Lower leg skin (tissue), 4 donors: Measurements from ENCODE around the gene NAV2. TPM values are rescaled to one million over a fixed set of nuclear protein-coding genes. Genes with fewer than 3 reads are reported as not detected.

ENCODE experiments used
- DNase-seq, 2 donors: peaks; one replicate each; pipeline ENCODE4 v3.0.0-alpha.2; 2019; ENCODE audit warnings: low spot score in 2 of 2
- H3K4me3 ChIP-seq: fragments of 200-600 bp; sonication (generic); 2 replicates; pipeline ENCODE4 v1.5.1; 2017; ENCODE audit warnings: mild to moderate bottlenecking, low read depth; ENCODE audit not compliant: poor library complexity, severe bottlenecking
- CTCF ChIP-seq, 3 donors: fragments of 450-650 bp; IDR thresholded peaks; one replicate each; pipeline ENCODE4 v1.5.1; 2016; ENCODE audit warnings: antibody characterized with exemption in 3 of 3, mild to moderate bottlenecking in 3 of 3, moderate library complexity in 2 of 3
- POLR2A ChIP-seq, 2 donors: fragments of 450-650 bp; IDR thresholded peaks; one replicate each; pipeline ENCODE4 v1.6.1; 2016 to 2017; ENCODE audit warnings: antibody characterized with exemption in 2 of 2, mild to moderate bottlenecking in 1 of 2, moderate library complexity in 1 of 2
- WGBS, 2 donors: methylation state at CpG; one replicate each; pipeline ENCODE4 v1.1.5; 2018; 5-methylcytosine and 5-hydroxymethylcytosine counted together
- intact Hi-C: fragments of 100-400 bp; cut with DNase I; formaldehyde crosslinking; loops from one replicate; pipeline ENCODE4 v1.15.0; 2023; ENCODE audit warnings: low total_unique reads
- total RNA-seq, 4 donors: library from RNA; depleted of rRNA; stranded (reverse); fragments of >200 nt; gene quantifications; one replicate each; pipeline ENCODE4 v1.1.0, GENCODE V29; 2016

Gene NAV2
- total RNA-seq, 4 donors from 2014 or later: 5.8 to 30.7 (median 21.0) TPM

DNA sequence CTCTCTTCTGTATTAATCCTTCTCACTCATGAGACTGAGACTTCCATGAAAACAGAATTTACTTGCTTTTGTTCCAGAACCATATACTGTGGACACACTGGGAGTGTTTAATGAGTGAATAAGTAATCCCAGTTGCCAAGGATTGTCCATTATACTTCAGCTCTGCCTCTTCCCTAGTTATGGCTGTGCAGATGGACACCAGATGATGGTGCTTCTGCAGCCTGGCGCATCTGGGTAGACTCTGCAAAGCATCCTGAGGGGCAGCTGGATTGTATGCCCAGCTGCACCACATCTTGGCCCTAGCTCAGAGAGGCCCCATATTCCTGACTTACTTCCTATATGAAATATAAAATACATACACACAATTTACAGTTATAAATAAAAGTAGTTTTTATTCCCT is 404.2 kb downstream of the NAV2 start:
- TF ChIP-seq CTCF (IDR thresholded peaks at IDR 0.05) (no peak), POLR2A (IDR thresholded peaks at IDR 0.05) (no peak)
- 10 to 52% methylated on average over 1 of the region's 1 CpG for WGBS, 2 donors
- no peak for DNase-seq
- intact Hi-C loops: no loop called here
- no peak overlapping the region for H3K4me3 ChIP-seq

DNA sequence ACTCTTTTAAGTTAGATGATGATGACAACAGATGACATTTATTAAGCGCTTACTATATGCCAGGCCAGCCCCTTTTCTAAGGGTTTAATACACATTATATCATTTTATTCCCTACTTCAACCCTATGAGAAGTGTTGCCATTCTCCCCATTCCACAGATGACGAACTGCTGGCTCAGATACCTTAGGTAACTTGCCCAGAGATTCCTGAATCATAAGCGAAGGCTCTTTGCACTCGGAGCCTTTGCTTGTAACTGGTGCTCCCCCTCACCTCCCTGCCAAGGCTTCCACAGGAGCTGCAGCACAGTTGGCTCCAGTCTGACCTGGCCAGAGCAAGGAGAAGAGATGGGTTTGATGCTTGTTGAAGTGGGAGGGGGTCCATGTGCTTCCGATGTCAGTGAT is 404.7 kb downstream of the NAV2 start:
- 88 to 89% methylated on average over 5 of the region's 5 CpGs for WGBS, 2 donors
- intact Hi-C loops: no loop called here
- DNase-seq: no peak

GRCh38 chr11:20118209-20118608 is 405.6 kb downstream of the NAV2 start:
- TF ChIP-seq POLR2A (IDR thresholded peaks at IDR 0.05) (no peak), CTCF (IDR thresholded peaks at IDR 0.05) (no peak)
- intact Hi-C loops: no loop called here
- no peak for DNase-seq
- H3K4me3 ChIP-seq: no peak overlapping the region
- 92 to 93% methylated on average over 15 of the region's 15 CpGs for WGBS, 2 donors

More for the DNA sequence above, 404.7 kb downstream of the NAV2 start:
- no peak overlapping the region for H3K4me3 ChIP-seq
- TF ChIP-seq CTCF (IDR thresholded peaks at IDR 0.05): no peak

GRCh38 chr11:20119315-20119714 is 406.7 kb downstream of the NAV2 start:
- WGBS, 2 donors: 94 to 96% methylated on average over 12 of the region's 12 CpGs
- no peak for TF ChIP-seq CTCF (IDR thresholded peaks at IDR 0.05)
- no peak for TF ChIP-seq POLR2A (IDR thresholded peaks at IDR 0.05)
- DNase-seq: no peak
- intact Hi-C loops: no loop called here
- no peak overlapping the region for H3K4me3 ChIP-seq

DNA sequence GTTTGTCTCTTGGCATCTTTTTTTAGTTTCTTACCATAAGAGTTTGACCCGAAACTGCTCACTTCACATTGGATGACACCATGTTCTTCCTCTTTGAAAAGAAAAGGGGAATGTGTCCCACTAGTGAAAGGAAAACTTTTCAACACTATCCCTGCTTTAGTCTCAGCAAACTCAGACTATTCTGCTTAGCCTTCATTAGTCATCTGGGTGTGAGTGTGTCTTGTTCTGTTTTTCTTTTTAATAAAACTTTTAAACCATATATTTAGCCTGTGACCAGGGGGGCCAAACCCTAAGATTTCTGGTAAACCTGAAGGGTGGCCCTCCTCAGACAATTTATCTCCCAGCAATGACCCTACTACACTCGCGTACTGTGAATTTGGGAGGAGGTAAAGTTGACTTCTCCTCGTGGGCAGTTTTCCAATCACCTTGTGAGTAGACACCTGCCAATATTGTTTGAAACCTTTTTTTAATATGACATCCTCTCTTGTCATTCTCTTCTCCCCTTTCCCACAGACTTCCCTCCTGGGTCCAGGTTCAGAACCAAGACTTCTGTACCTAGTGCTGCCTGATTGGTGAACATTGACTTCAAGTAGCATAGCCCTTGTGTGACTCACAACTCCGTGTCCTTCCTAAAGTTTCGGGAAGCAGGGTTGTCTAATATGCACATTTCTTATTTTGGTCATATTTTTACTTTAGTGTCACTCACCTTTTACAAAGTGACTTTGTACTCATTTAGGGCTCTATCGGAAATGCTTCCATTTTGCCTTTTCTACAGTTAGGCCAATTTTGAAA is 407.7 kb downstream of the NAV2 start:
- H3K4me3 ChIP-seq: no peak overlapping the region
- intact Hi-C loops: loop anchor here (10.0 kb wide), 1 partner anchor 234 kb away; no protein-coding TSS in a partner anchor
- no peak for DNase-seq
- WGBS, 2 donors: 92 to 94% methylated on average over 7 of the region's 7 CpGs
- TF ChIP-seq POLR2A (IDR thresholded peaks at IDR 0.05) (no peak), CTCF (IDR thresholded peaks at IDR 0.05) (no peak)
